ENCODE results near the gene PIK3C3. TPM values are rescaled to one million over a fixed set of nuclear protein-coding genes. Genes with fewer than 3 reads are reported as not detected.
A peak's percentile ranks its signal among the peaks of the same experiment; 100 is the strongest.
"Not testable (repeated sequence)": the region's sequence is repeated elsewhere in the genome, so short reads cannot be mapped to it uniquely, and the experiment has no call there.

PIK3C3 gene
- total RNA-seq, 2 experiments from 2014 or later = 42.5 to 45.1 TPM

GRCh38 chr18:42039396-42039795 is 84.4 kb downstream of the PIK3C3 start:
- H3K27ac Mint-ChIP-seq = no peak overlapping the region
- ChIA-PET CTCF (interaction anchor here (1.0 to 2.4 kb wide), 2 partner anchors 12 to 13 kb away, joined by 3 to 8 read pairs; no protein-coding TSS in a partner anchor), POLR2A (no interaction called here)

GRCh38 chr18:42041793-42042192 is 86.8 kb downstream of the PIK3C3 start:
- Mint-ChIP-seq H3K27ac (no peak overlapping the region), H3K9me3 (no peaks in the 10 kb centered on the region), H3K4me3 (no peak overlapping the region), H3K36me3 (ENCODE audit: low read depth) (peaks cover 39% of the 10 kb centered on the region), H3K27me3 (no peaks in the 10 kb centered on the region), H3K4me1 (peaks cover 8% of the 10 kb centered on the region)
- no peak for DNase-seq
- ChIA-PET CTCF (no interaction called here), POLR2A (no interaction called here)

More at GRCh38 chr18:42039396-42039795, 84.4 kb downstream of the PIK3C3 start:
- Mint-ChIP-seq H3K4me3 (no peak overlapping the region), H3K36me3 (ENCODE audit: low read depth) (peaks cover 34% of the 10 kb centered on the region), H3K27me3 (no peaks in the 10 kb centered on the region), H3K9me3 (no peaks in the 10 kb centered on the region), H3K4me1 (peaks cover 8% of the 10 kb centered on the region)
- no peak for DNase-seq

GRCh38 chr18:42045346-42045745 is 90.3 kb downstream of the PIK3C3 start:
- H3K9me3 Mint-ChIP-seq = no peaks in the 10 kb centered on the region
- H3K4me3 Mint-ChIP-seq = no peak overlapping the region
- no peak for DNase-seq
- peaks cover 29% of the 10 kb centered on the region for H3K36me3 Mint-ChIP-seq (ENCODE audit: low read depth)
- H3K27ac Mint-ChIP-seq = peak overlapping the region; percentile 9
- CTCF ChIA-PET = interaction anchor here (1.3 kb wide), 1 partner anchor 17 kb away, joined by 4 read pairs; no protein-coding TSS in a partner anchor
- peaks cover 6% of the 10 kb centered on the region for H3K4me1 Mint-ChIP-seq
- POLR2A ChIA-PET = no interaction called here
- H3K27me3 Mint-ChIP-seq = no peaks in the 10 kb centered on the region

GRCh38 chr18:42047721-42048120 is 92.7 kb downstream of the PIK3C3 start:
- CTCF ChIA-PET = interaction anchor here (0.9 kb wide), 1 partner anchor 20 kb away, joined by 4 read pairs; no protein-coding TSS in a partner anchor
- DNase-seq = no peak
- Mint-ChIP-seq H3K27ac (no peak overlapping the region), H3K4me1 (peaks cover 11% of the 10 kb centered on the region), H3K36me3 (ENCODE audit: low read depth) (peaks cover 25% of the 10 kb centered on the region), H3K4me3 (no peak overlapping the region), H3K27me3 (no peaks in the 10 kb centered on the region), H3K9me3 (no peaks in the 10 kb centered on the region)
- POLR2A ChIA-PET = no interaction called here

- DNase-seq = no peak
- Mint-ChIP-seq H3K9me3 (no peaks in the 10 kb centered on the region), H3K4me3 (no peak overlapping the region), H3K4me1 (peaks cover 16% of the 10 kb centered on the region), H3K27me3 (no peaks in the 10 kb centered on the region), H3K27ac (no peak overlapping the region), H3K36me3 (ENCODE audit: low read depth) (peaks cover 27% of the 10 kb centered on the region)
- ChIA-PET POLR2A (no interaction called here), CTCF (no interaction called here)
Measured at GRCh38 chr18:42048158-42048557, 93.1 kb downstream of the PIK3C3 start.

GRCh38 chr18:42049536-42049935 is 94.5 kb downstream of the PIK3C3 start:
- ChIA-PET POLR2A (interaction anchor here (0.7 kb wide), 1 partner anchor 71 kb away, joined by 7 read pairs; no protein-coding TSS in a partner anchor), CTCF (interaction anchor here (0.6 kb wide), 1 partner anchor 12 kb away, joined by 3 read pairs; no protein-coding TSS in a partner anchor)
- not testable (repeated sequence) for H3K27me3 Mint-ChIP-seq, H3K27ac Mint-ChIP-seq, DNase-seq, H3K4me3 Mint-ChIP-seq, H3K9me3 Mint-ChIP-seq
- Mint-ChIP-seq H3K4me1 (peaks cover 18% of the 10 kb centered on the region), H3K36me3 (ENCODE audit: low read depth) (peaks cover 23% of the 10 kb centered on the region)

- no peak overlapping the region for H3K4me3 Mint-ChIP-seq
- peaks cover 18% of the 10 kb centered on the region for H3K36me3 Mint-ChIP-seq (ENCODE audit: low read depth)
- peaks cover 18% of the 10 kb centered on the region for H3K4me1 Mint-ChIP-seq
- DNase-seq = no peak
- CTCF ChIA-PET = interaction anchor here (1.0 kb wide), 1 partner anchor 34 kb away, joined by 3 read pairs; no protein-coding TSS in a partner anchor
- POLR2A ChIA-PET = no interaction called here
- no peaks in the 10 kb centered on the region for H3K27me3 Mint-ChIP-seq
- no peaks in the 10 kb centered on the region for H3K9me3 Mint-ChIP-seq
- no peak overlapping the region for H3K27ac Mint-ChIP-seq
Measured at GRCh38 chr18:42051411-42051810, 96.4 kb downstream of the PIK3C3 start.

GRCh38 chr18:42052122-42052708 is 97.2 kb downstream of the PIK3C3 start:
- Mint-ChIP-seq H3K36me3 (ENCODE audit: low read depth) (peaks cover 18% of the 10 kb centered on the region), H3K4me3 (no peak overlapping the region), H3K4me1 (peaks cover 18% of the 10 kb centered on the region), H3K9me3 (no peaks in the 10 kb centered on the region), H3K27ac (no peak overlapping the region), H3K27me3 (no peaks in the 10 kb centered on the region)
- ChIA-PET POLR2A (no interaction called here), CTCF (interaction anchor here (0.7 to 1.3 kb wide), 2 partner anchors 12 to 62 kb away, joined by 3 to 4 read pairs; no protein-coding TSS in a partner anchor)
- no peak for DNase-seq

- POLR2A ChIA-PET = no interaction called here
- no peaks in the 10 kb centered on the region for H3K9me3 Mint-ChIP-seq
- peaks cover 13% of the 10 kb centered on the region for H3K4me1 Mint-ChIP-seq
- peaks cover 20% of the 10 kb centered on the region for H3K36me3 Mint-ChIP-seq (ENCODE audit: low read depth)
- H3K27me3 Mint-ChIP-seq = no peaks in the 10 kb centered on the region
- H3K4me3 Mint-ChIP-seq = no peak overlapping the region
- CTCF ChIA-PET = interaction anchor here (0.7 to 1.7 kb wide), 9 partner anchors 12 to 87 kb away, joined by 3 to 7 read pairs (median 3); no protein-coding TSS in a partner anchor
- DNase-seq = peak; percentile 77
- no peak overlapping the region for H3K27ac Mint-ChIP-seq
Measured at GRCh38 chr18:42053188-42053781, 98.3 kb downstream of the PIK3C3 start.

GRCh38 chr18:42064109-42064508 is 109.1 kb downstream of the PIK3C3 start:
- no peaks in the 10 kb centered on the region for H3K4me1 Mint-ChIP-seq
- ChIA-PET CTCF (interaction anchor here (1.5 kb wide), 1 partner anchor 10 kb away, joined by 5 read pairs; no protein-coding TSS in a partner anchor), POLR2A (no interaction called here)
- no peaks in the 10 kb centered on the region for H3K9me3 Mint-ChIP-seq
- no peaks in the 10 kb centered on the region for H3K27me3 Mint-ChIP-seq
- DNase-seq = no peak
- no peak overlapping the region for H3K4me3 Mint-ChIP-seq
- H3K36me3 Mint-ChIP-seq (ENCODE audit: low read depth) = peaks cover 26% of the 10 kb centered on the region
- no peak overlapping the region for H3K27ac Mint-ChIP-seq

- no peak overlapping the region for H3K4me3 Mint-ChIP-seq
- peaks cover 48% of the 10 kb centered on the region for H3K36me3 Mint-ChIP-seq (ENCODE audit: low read depth)
- CTCF ChIA-PET = interaction anchor here (1.4 kb wide), 1 partner anchor 16 kb away, joined by 3 read pairs; no protein-coding TSS in a partner anchor
- DNase-seq = no peak
- no peaks in the 10 kb centered on the region for H3K9me3 Mint-ChIP-seq
- no peaks in the 10 kb centered on the region for H3K27me3 Mint-ChIP-seq
- H3K4me1 Mint-ChIP-seq = no peaks in the 10 kb centered on the region
- POLR2A ChIA-PET = interaction anchor here (0.6 kb wide), 1 partner anchor 59 kb away, joined by 3 read pairs; no protein-coding TSS in a partner anchor
- no peak overlapping the region for H3K27ac Mint-ChIP-seq
Measured at GRCh38 chr18:42067518-42067917, 112.5 kb downstream of the PIK3C3 start.

GRCh38 chr18:42068030-42068429 is 113.0 kb downstream of the PIK3C3 start:
- POLR2A ChIA-PET = interaction anchor here (0.6 kb wide), 1 partner anchor 58 kb away, joined by 3 read pairs; no protein-coding TSS in a partner anchor
- H3K4me1 Mint-ChIP-seq = no peaks in the 10 kb centered on the region
- H3K4me3 Mint-ChIP-seq = no peak overlapping the region
- no peaks in the 10 kb centered on the region for H3K27me3 Mint-ChIP-seq
- H3K9me3 Mint-ChIP-seq = no peaks in the 10 kb centered on the region
- H3K27ac Mint-ChIP-seq = no peak overlapping the region
- CTCF ChIA-PET = interaction anchor here (1.4 kb wide), 1 partner anchor 15 kb away, joined by 3 read pairs; no protein-coding TSS in a partner anchor
- H3K36me3 Mint-ChIP-seq (ENCODE audit: low read depth) = peaks cover 48% of the 10 kb centered on the region
- no peak for DNase-seq

- no peaks in the 10 kb centered on the region for H3K9me3 Mint-ChIP-seq
- no peak for DNase-seq
- H3K27ac Mint-ChIP-seq = no peak overlapping the region
- ChIA-PET POLR2A (no interaction called here), CTCF (interaction anchor here (1.4 to 1.7 kb wide), 2 partner anchors 10 to 14 kb away, joined by 3 to 5 read pairs; no protein-coding TSS in a partner anchor)
- H3K36me3 Mint-ChIP-seq (ENCODE audit: low read depth) = peaks cover 52% of the 10 kb centered on the region
- no peak overlapping the region for H3K4me3 Mint-ChIP-seq
- no peaks in the 10 kb centered on the region for H3K4me1 Mint-ChIP-seq
- H3K27me3 Mint-ChIP-seq = no peaks in the 10 kb centered on the region
Measured at GRCh38 chr18:42069036-42069435, 114.0 kb downstream of the PIK3C3 start.
